ENCODE measurements around the gene FAM3D.

DNA sequence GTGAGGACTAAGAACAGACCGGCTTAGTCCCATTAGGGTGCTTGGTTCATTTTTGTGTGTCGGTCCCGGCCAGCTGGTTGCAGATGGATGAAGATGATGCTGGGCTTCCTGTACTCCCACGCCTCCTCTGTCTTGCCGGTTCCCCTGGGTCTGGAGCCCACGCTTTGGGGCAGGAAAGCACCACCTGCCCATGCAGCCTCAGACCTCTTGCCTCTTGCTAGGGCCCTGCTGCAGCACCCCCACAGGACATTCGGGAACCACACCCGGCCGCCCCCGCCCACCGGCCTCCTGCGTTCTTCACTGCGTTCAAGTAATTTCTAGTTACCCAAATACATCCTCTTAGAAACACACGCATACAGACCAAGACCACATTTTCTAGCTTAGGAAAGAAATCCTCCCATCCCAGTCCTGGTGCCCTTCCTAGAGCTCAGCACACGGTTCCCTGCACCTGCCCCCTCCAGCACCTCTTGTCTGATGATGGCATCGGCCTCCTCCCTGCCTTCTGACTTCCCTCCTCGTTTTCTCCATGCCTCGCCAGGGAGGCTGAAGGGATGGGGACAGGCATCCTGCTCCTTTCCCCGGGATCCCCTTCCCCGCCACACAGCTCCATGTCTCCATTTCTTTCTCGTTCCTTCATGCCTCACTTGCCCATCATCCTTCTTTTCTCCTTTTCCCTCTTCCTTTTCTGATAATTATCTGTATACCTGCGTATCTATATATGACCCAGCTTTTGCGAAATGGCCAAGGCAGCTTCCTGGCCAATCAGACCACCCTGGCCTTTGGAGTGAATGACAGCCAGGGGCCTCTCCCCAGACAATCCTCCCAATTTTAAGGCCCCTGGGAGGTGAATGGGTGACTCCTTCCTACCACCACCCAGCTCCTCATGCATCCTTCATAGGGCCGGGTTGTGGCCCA lies 30.9 kb downstream of the FAM3D start:
- TF ChIP-seq CTCF (IDR thresholded peaks at IDR 0.05; ENCODE audit: low read depth, low read length, poor library complexity, severe bottlenecking) (no peak), EZH2phosphoT487 (IDR thresholded peaks at IDR 0.05; ENCODE audit: borderline replicate concordance, low read length) (no peak)

All from DOHH2 (cell line).